Parathyroid adenoma (tissue), 2 donors: ENCODE results near the gene RPS19.

Experiments
- H2AFZ ChIP-seq: fragments of 300-600 bp; sonication (generic); one replicate; pipeline ENCODE4 v1.7.0; 2017; ENCODE audit warnings: antibody characterized with exemption, mild to moderate bottlenecking
- H3K27ac ChIP-seq: fragments of 300-600 bp; sonication (generic); one replicate; pipeline ENCODE4 v1.7.0; 2017
- H3K27me3 ChIP-seq: fragments of 300-600 bp; sonication (generic); one replicate; pipeline ENCODE4 v1.7.0; 2017; ENCODE audit warnings: low read length; ENCODE audit not compliant: control insufficient read depth, insufficient read depth
- H3K36me3 ChIP-seq: fragments of 300-600 bp; sonication (generic); one replicate; pipeline ENCODE4 v1.7.0; 2017; ENCODE audit warnings: low read length; ENCODE audit not compliant: control insufficient read depth, insufficient read depth
- H3K4me1 ChIP-seq: fragments of 300-600 bp; sonication (generic); one replicate; pipeline ENCODE4 v1.7.0; 2017; ENCODE audit warnings: control low read depth
- H3K4me2 ChIP-seq: fragments of 300-600 bp; sonication (generic); one replicate; pipeline ENCODE4 v1.7.0; 2017; ENCODE audit warnings: low read length
- H3K4me3 ChIP-seq: fragments of 300-600 bp; sonication (generic); one replicate; pipeline ENCODE4 v1.7.0; 2017; ENCODE audit warnings: low read depth, low read length
- H3K79me2 ChIP-seq: fragments of 300-600 bp; sonication (generic); one replicate; pipeline ENCODE4 v1.7.0; 2017; ENCODE audit warnings: control low read depth
- H3K9ac ChIP-seq: fragments of 300-600 bp; sonication (generic); one replicate; pipeline ENCODE4 v1.7.0; 2017; ENCODE audit warnings: mild to moderate bottlenecking
- H3K9me3 ChIP-seq: fragments of 300-600 bp; sonication (generic); one replicate; pipeline ENCODE4 v1.7.0; 2017; ENCODE audit warnings: low read length; ENCODE audit not compliant: control insufficient read depth
- TF ChIP-seq, protein P1 (sequence below): fragments of 300-600 bp; sonication (generic); IDR thresholded peaks from one replicate; pipeline ENCODE4 v1.7.0; 2017; ENCODE audit warnings: antibody characterized with exemption, mild to moderate bottlenecking
- donor health status: primary hyperparathyroidism.

RPS19 gene

DNA sequence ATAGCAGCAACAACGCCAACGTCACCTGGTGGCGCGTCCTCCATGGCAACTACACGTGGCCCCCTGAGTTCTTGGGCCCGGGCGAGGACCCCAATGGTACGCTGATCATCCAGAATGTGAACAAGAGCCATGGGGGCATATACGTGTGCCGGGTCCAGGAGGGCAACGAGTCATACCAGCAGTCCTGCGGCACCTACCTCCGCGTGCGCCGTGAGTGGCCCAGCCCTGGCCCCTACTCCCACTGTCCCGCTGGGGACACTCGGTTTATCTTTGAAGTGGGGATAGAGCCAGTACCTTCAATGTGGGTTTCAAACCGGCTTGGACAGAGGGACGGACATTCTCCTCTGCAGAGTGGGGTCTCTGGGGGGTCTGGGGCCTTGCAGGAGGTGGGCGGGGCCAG, 19.0 kb downstream of the RPS19 start:
- TF ChIP-seq, protein P1, sequence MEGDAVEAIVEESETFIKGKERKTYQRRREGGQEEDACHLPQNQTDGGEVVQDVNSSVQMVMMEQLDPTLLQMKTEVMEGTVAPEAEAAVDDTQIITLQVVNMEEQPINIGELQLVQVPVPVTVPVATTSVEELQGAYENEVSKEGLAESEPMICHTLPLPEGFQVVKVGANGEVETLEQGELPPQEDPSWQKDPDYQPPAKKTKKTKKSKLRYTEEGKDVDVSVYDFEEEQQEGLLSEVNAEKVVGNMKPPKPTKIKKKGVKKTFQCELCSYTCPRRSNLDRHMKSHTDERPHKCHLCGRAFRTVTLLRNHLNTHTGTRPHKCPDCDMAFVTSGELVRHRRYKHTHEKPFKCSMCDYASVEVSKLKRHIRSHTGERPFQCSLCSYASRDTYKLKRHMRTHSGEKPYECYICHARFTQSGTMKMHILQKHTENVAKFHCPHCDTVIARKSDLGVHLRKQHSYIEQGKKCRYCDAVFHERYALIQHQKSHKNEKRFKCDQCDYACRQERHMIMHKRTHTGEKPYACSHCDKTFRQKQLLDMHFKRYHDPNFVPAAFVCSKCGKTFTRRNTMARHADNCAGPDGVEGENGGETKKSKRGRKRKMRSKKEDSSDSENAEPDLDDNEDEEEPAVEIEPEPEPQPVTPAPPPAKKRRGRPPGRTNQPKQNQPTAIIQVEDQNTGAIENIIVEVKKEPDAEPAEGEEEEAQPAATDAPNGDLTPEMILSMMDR: no peak
- Histone ChIP-seq H2AFZ (no peak overlapping the region), H3K27ac (no peak overlapping the region), H3K36me3 (no peaks in the 10 kb centered on the region), H3K9ac (no peak overlapping the region), H3K79me2 (no peaks in the 10 kb centered on the region), H3K4me3 (no peak overlapping the region), H3K27me3 (no peaks in the 10 kb centered on the region), H3K4me2 (no peak overlapping the region), H3K9me3 (no peaks in the 10 kb centered on the region), H3K4me1 (peaks cover 5% of the 10 kb centered on the region)

DNA sequence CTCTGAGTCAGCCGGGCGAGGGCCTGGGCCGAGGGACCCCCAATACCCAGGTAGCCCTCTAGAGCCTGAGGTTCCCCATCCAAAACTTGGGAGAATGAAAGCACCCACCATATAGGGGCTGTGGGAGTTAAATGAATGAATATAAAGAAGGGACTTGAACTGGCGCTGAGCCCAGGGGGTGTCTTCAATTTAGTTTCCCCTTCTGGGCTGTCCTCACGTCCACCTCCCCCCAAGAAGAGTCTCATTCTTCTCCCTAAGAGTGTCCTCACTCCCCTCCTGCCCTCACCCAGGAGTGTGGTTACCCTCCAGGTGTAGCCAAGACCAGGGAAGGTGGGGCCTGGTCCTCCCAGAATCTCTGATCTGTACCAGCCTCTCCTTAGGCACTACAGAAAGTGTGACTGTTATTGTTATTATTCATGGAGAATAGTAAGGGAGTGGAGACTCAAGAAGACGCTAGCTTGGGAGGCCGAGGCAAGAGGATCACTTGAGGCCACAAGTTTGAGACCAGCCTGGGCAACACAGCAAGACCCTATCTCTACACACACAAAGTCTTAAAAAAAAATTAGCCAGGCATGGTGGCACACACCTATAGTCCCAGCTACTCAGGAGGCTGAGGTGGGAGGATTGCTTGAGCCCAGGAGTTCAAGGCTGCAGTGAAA, 19.7 kb downstream of the RPS19 start:
- Histone ChIP-seq H3K4me2 (no peak overlapping the region), H3K27ac (no peak overlapping the region), H3K79me2 (peaks cover 5% of the 10 kb centered on the region), H3K9ac (no peak overlapping the region), H3K36me3 (no peaks in the 10 kb centered on the region), H3K27me3 (no peaks in the 10 kb centered on the region), H3K4me1 (peaks cover 6% of the 10 kb centered on the region), H3K4me3 (no peak overlapping the region), H3K9me3 (no peaks in the 10 kb centered on the region), H2AFZ (no peak overlapping the region)
- TF ChIP-seq, protein P1: no peak

DNA sequence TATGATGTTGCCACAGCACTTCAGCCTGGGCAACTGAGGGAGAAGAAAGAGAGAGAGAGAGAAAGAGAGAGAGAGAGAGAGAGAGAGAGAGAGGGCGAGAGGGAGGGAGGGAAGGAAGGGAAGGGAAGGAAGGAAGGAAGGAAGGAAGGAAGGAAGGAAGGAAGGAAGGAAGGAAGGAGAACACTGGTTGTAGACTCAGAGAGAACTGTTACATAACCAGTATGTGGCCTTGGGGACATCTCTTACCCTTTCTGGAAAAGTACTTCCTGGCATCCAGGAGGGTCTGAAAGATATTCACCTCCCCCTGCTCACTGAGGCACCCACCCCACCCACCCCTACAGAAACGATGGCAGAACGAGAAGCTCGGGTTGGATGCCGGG, 20.3 kb downstream of the RPS19 start:
- Histone ChIP-seq H3K4me2 (no peak overlapping the region), H3K9me3 (no peaks in the 10 kb centered on the region), H3K27ac (no peak overlapping the region), H3K79me2 (peaks cover 9% of the 10 kb centered on the region), H3K27me3 (no peaks in the 10 kb centered on the region), H3K4me1 (peaks cover 10% of the 10 kb centered on the region), H3K4me3 (no peak overlapping the region), H2AFZ (no peak overlapping the region), H3K36me3 (no peaks in the 10 kb centered on the region), H3K9ac (no peak overlapping the region)
- TF ChIP-seq, protein P1: no peak

DNA sequence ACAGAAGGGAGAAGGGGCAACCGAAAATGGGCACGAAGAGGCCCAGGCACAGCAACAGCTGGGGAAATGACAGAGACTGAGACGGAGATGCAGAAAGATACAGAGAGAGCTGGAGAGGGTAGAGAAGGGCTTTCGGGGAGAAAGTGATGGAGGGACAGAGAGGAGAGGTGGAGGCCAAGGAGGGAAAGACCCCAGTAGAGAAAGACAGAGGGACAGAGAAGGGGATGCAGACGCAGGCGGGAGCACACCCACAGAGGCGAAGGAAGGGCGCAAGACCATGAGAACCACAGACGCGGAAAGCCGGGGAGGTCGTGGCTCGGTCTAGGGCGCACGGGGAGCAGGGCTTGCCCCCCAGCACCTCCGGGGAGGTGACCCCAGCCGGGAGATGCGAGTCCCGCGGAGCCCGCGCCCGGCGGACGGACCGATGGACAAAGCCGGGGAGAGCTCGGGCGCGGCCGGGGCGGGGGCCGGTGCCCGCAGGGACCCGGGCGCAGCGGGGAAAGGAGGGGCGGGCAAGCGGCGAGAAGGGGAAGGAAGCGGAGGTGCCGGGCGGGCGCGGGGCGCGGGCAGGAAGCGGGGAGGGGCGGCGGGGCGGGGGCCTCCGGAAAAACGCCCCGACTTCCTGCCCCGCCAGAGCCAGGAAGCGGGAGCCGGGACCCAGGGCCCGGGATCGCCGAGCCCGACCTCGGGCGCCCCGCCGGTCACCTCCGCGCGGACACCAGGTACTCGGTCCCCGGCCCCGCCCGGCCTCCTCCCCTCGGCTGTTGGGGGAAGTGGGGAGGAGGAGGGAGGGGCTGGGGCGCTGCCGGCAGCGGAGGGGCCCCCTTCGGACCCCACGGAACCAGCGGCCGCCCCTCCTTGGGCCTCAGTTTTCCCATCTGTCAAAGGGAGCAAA, 22.8 kb downstream of the RPS19 start, which contains the start of gene ARHGEF1:
Gene ARHGEF1 (plus strand): TSS at position 617 of the 895 bp plus-strand sequence. CDS start 4,899 bp downstream, outside the sequence.
- Histone ChIP-seq H3K4me2 (peak within 1 kb of the TSS; percentile 81), H3K36me3 (no peaks in the 10 kb centered on the region), H3K4me1 (peaks cover 10% of the 10 kb centered on the region), H3K79me2 (peaks cover 17% of the 10 kb centered on the region), H3K9ac (no peak within 1 kb of the TSS), H3K27me3 (no peaks in the 10 kb centered on the region), H3K27ac (peak within 1 kb of the TSS; percentile 67), H3K9me3 (no peaks in the 10 kb centered on the region), H3K4me3 (peak within 1 kb of the TSS; percentile 70), H2AFZ (peak within 1 kb of the TSS; percentile 95)
- TF ChIP-seq, protein P1: peak; percentile 6
